Choroid plexus epithelial cell (primary cell): Measurements from ENCODE around the gene LALBA.

Source experiments
- DNase-seq: peaks from one replicate; pipeline ENCODE4 v3.0.0-alpha.2; 2010; ENCODE audit warnings: low read depth
- H3K4me3 ChIP-seq: 2 replicates; pipeline ENCODE4 v1.5.1; 2011; ENCODE audit warnings: low read depth, mild to moderate bottlenecking, control low read depth, low read length, moderate library complexity
- CTCF ChIP-seq: conservative IDR thresholded peaks from 2 replicates; pipeline ENCODE4 v1.5.1; 2011; ENCODE audit warnings: low read depth, mild to moderate bottlenecking, control low read depth, inconsistent platforms, low read length, moderate library complexity

LALBA gene

GRCh38 chr12:48600552-48600951 is 30.7 kb upstream of the LALBA start:
- no peak for DNase-seq
- TF ChIP-seq CTCF, result no peak
- H3K4me3 ChIP-seq, result no peak overlapping the region

- no peak for DNase-seq
- H3K4me3 ChIP-seq, result no peak overlapping the region
- no peak for TF ChIP-seq CTCF
Observed at GRCh38 chr12:48592591-48593086, 22.8 kb upstream of the LALBA start.

GRCh38 chr12:48586361-48586760 is 16.5 kb upstream of the LALBA start:
- TF ChIP-seq CTCF, result no peak
- H3K4me3 ChIP-seq, result no peak overlapping the region
- no peak for DNase-seq

GRCh38 chr12:48583728-48584127 is 13.9 kb upstream of the LALBA start:
- no peak for DNase-seq
- H3K4me3 ChIP-seq, result no peak overlapping the region
- no peak for TF ChIP-seq CTCF

- TF ChIP-seq CTCF, result no peak
- no peak for DNase-seq
- no peak overlapping the region for H3K4me3 ChIP-seq
Observed at GRCh38 chr12:48580831-48581230, 11.0 kb upstream of the LALBA start.

GRCh38 chr12:48572326-48572725 is 2.5 kb upstream of the LALBA start:
- no peak for TF ChIP-seq CTCF
- H3K4me3 ChIP-seq, result no peak overlapping the region
- DNase-seq, result no peak

- no peak overlapping the region for H3K4me3 ChIP-seq
- TF ChIP-seq CTCF, result no peak
- DNase-seq, result no peak
Observed at GRCh38 chr12:48567731-48568130, 2.1 kb downstream of the LALBA start.
